Measurements from ENCODE around the gene SEC16A. TPM values are rescaled to one million over a fixed set of nuclear protein-coding genes. Genes with fewer than 3 reads are reported as not detected.

Gene SEC16A
- total and polyA plus RNA-seq, 2 experiments from 2014 or later: 42.0 to 42.7 TPM

GRCh38 chr9:136442265-136442664, 40.6 kb downstream of the SEC16A start:
- Histone ChIP-seq H2AFZ (no peak overlapping the region), H3K79me2 (peaks cover 22% of the 10 kb centered on the region), H3K9me3 (ENCODE audit: low read depth) (no peaks in the 10 kb centered on the region), H4K20me1 (ENCODE audit: insufficient read depth, poor library complexity, severe bottlenecking) (peaks cover 18% of the 10 kb centered on the region), H3K9me2 (replicated peaks; ENCODE audit: insufficient read depth) (no peaks in the 10 kb centered on the region), H3K4me3 (no peak overlapping the region), H3K27ac (no peak overlapping the region), H3K36me3 (replicated peaks; ENCODE audit: insufficient read depth, low read depth) (no peaks in the 10 kb centered on the region), H3K4me1 (ENCODE audit: insufficient read depth) (peaks cover 11% of the 10 kb centered on the region), H3K4me2 (no peak overlapping the region), H3K27me3 (no peaks in the 10 kb centered on the region)
- no peak for DNase-seq (ENCODE audit: low spot score)
- 91% methylated on average over 5 of the region's 5 CpGs for WGBS (ENCODE audit: low lambda C conversion rate, missing lambda C conversion rate)
- TF ChIP-seq EZH2phosphoT487 (IDR thresholded peaks at IDR 0.05; ENCODE audit: low read depth, severe bottlenecking, unreplicated experiment) (no peak), EZH2 (IDR thresholded peaks at IDR 0.05; ENCODE audit: borderline replicate concordance) (no peak), CTCF (IDR thresholded peaks at IDR 0.05; ENCODE audit: poor library complexity) (no peak)

GRCh38 chr9:136441681-136442245, 41.1 kb downstream of the SEC16A start:
- H4K20me1 ChIP-seq (ENCODE audit: insufficient read depth, poor library complexity, severe bottlenecking): peaks cover 23% of the 10 kb centered on the region
- H3K4me3 ChIP-seq: no peak overlapping the region
- WGBS (ENCODE audit: low lambda C conversion rate, missing lambda C conversion rate): 95% methylated on average over 16 of the region's 17 CpGs
- no peaks in the 10 kb centered on the region for H3K9me3 ChIP-seq (ENCODE audit: low read depth)
- peaks cover 13% of the 10 kb centered on the region for H3K4me1 ChIP-seq (ENCODE audit: insufficient read depth)
- no peak overlapping the region for H2AFZ ChIP-seq
- H3K79me2 ChIP-seq: peaks cover 27% of the 10 kb centered on the region
- DNase-seq (ENCODE audit: low spot score): no peak
- no peak overlapping the region for H3K27ac ChIP-seq
- no peak overlapping the region for H3K4me2 ChIP-seq
- TF ChIP-seq CTCF (IDR thresholded peaks at IDR 0.05; ENCODE audit: poor library complexity): no peak
- TF ChIP-seq EZH2phosphoT487 (IDR thresholded peaks at IDR 0.05; ENCODE audit: low read depth, severe bottlenecking, unreplicated experiment): no peak
- no peak for TF ChIP-seq EZH2 (IDR thresholded peaks at IDR 0.05; ENCODE audit: borderline replicate concordance)
- no peaks in the 10 kb centered on the region for H3K27me3 ChIP-seq
- H3K9me2 ChIP-seq (replicated peaks; ENCODE audit: insufficient read depth): no peaks in the 10 kb centered on the region
- no peaks in the 10 kb centered on the region for H3K36me3 ChIP-seq (replicated peaks; ENCODE audit: insufficient read depth, low read depth)

- no peaks in the 10 kb centered on the region for H3K27me3 ChIP-seq
- H3K9me2 ChIP-seq (replicated peaks; ENCODE audit: insufficient read depth): no peaks in the 10 kb centered on the region
- H3K4me2 ChIP-seq: no peak overlapping the region
- H3K36me3 ChIP-seq (replicated peaks; ENCODE audit: insufficient read depth, low read depth): no peaks in the 10 kb centered on the region
- H4K20me1 ChIP-seq (ENCODE audit: insufficient read depth, poor library complexity, severe bottlenecking): peaks cover 29% of the 10 kb centered on the region
- H2AFZ ChIP-seq: no peak overlapping the region
- H3K4me3 ChIP-seq: no peak overlapping the region
- peaks cover 13% of the 10 kb centered on the region for H3K4me1 ChIP-seq (ENCODE audit: insufficient read depth)
- no peak overlapping the region for H3K27ac ChIP-seq
- 98% methylated on average over 15 of the region's 15 CpGs for WGBS (ENCODE audit: low lambda C conversion rate, missing lambda C conversion rate)
- H3K9me3 ChIP-seq (ENCODE audit: low read depth): no peaks in the 10 kb centered on the region
- peaks cover 32% of the 10 kb centered on the region for H3K79me2 ChIP-seq
- TF ChIP-seq EZH2phosphoT487 (IDR thresholded peaks at IDR 0.05; ENCODE audit: low read depth, severe bottlenecking, unreplicated experiment): no peak
- no peak for TF ChIP-seq CTCF (IDR thresholded peaks at IDR 0.05; ENCODE audit: poor library complexity)
- TF ChIP-seq EZH2 (IDR thresholded peaks at IDR 0.05; ENCODE audit: borderline replicate concordance): no peak
- DNase-seq (ENCODE audit: low spot score): no peak
These were observed 41.6 kb downstream of the SEC16A start for GRCh38 chr9:136441191-136441680.
